Suprapubic skin (tissue), 4 donors: Measurements from ENCODE around the gene SERPINE3.

ENCODE experiments used
- EP300 ChIP-seq: sonication (generic); formaldehyde crosslinking; IDR thresholded peaks from one replicate; pipeline ENCODE4 v1.6.1; 2017; ENCODE audit warnings: antibody characterized with exemption
- POLR2A ChIP-seq, 2 donors: fragments of 450-650 bp; IDR thresholded peaks; one replicate each; pipeline ENCODE4 v1.6.1; 2017; ENCODE audit warnings: antibody characterized with exemption in 2 of 2, mild to moderate bottlenecking in 2 of 2, moderate library complexity in 2 of 2
- POLR2AphosphoS5 ChIP-seq, 3 donors: sonication (generic); formaldehyde crosslinking; IDR thresholded peaks; one replicate each; pipeline ENCODE4 v1.6.1; 2017; ENCODE audit warnings: antibody characterized with exemption in 3 of 3
- TF ChIP-seq, protein P1 (sequence below), 2 donors: fragments of 200-600 bp in 1 of 2; fragments of 450-650 bp in 1 of 2; sonication (generic) in 1 of 2; IDR thresholded peaks; one replicate each; pipeline ENCODE4 v1.5.1; 2016 to 2019; ENCODE audit warnings: antibody characterized with exemption in 2 of 2, mild to moderate bottlenecking in 1 of 2, moderate library complexity in 1 of 2

- TF ChIP-seq POLR2A (IDR thresholded peaks at IDR 0.05) (no peak), POLR2AphosphoS5 (IDR thresholded peaks at IDR 0.05) (no peak), EP300 (no peak)
- TF ChIP-seq, protein P1, sequence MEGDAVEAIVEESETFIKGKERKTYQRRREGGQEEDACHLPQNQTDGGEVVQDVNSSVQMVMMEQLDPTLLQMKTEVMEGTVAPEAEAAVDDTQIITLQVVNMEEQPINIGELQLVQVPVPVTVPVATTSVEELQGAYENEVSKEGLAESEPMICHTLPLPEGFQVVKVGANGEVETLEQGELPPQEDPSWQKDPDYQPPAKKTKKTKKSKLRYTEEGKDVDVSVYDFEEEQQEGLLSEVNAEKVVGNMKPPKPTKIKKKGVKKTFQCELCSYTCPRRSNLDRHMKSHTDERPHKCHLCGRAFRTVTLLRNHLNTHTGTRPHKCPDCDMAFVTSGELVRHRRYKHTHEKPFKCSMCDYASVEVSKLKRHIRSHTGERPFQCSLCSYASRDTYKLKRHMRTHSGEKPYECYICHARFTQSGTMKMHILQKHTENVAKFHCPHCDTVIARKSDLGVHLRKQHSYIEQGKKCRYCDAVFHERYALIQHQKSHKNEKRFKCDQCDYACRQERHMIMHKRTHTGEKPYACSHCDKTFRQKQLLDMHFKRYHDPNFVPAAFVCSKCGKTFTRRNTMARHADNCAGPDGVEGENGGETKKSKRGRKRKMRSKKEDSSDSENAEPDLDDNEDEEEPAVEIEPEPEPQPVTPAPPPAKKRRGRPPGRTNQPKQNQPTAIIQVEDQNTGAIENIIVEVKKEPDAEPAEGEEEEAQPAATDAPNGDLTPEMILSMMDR (IDR thresholded peaks at IDR 0.05): no peak
Observed at GRCh38 chr13:51325837-51326236, 13.7 kb upstream of the SERPINE3 start.
